PC-9 (cell line): ENCODE results near the gene ZNF516.

Experiments
- CTCF ChIP-seq: fragments of 200-600 bp; sonication (generic); conservative IDR thresholded peaks from 2 replicates; pipeline ENCODE4 v1.6.1; 2017; ENCODE audit warnings: mixed run types, antibody characterized with exemption, mild to moderate bottlenecking, moderate library complexity
- EZH2 ChIP-seq: fragments of 200-600 bp; sonication (generic); IDR thresholded peaks from 2 replicates; pipeline ENCODE4 v1.8.0; 2017; ENCODE audit warnings: antibody characterized with exemption, low read depth

GRCh38 chr18:76491776-76492668, 3.0 kb downstream of the ZNF516 start:
- TF ChIP-seq CTCF (no peak), EZH2 (no peak)
